HL-60/S4 (cell line): Measurements from ENCODE around the gene COG5.
"Not testable (repeated sequence)": the region's sequence is repeated elsewhere in the genome, so short reads cannot be mapped to it uniquely, and the experiment has no call there.

Experiments
- in situ Hi-C: fragments of 300-500 bp; cut with MboI; formaldehyde crosslinking; loops from 2 replicates; pipeline ENCODE4 v1.14.3; 2022; ENCODE audit warnings: low sequenced_read_pairs

The COG5 gene

GRCh38 chr7:107286751-107287621, 276.7 kb downstream of the COG5 start:
- in situ Hi-C loops, result no loop called here

GRCh38 chr7:107284911-107285479, 278.7 kb downstream of the COG5 start:
- in situ Hi-C loops, result no loop called here

GRCh38 chr7:107277331-107277730, 286.4 kb downstream of the COG5 start:
- in situ Hi-C loops, result no loop called here

- in situ Hi-C loops, result no loop called here
Measured at GRCh38 chr7:107276220-107276827, 287.4 kb downstream of the COG5 start.

GRCh38 chr7:107274506-107274905, 289.2 kb downstream of the COG5 start:
- in situ Hi-C loops, result no loop called here

- in situ Hi-C loops, result no loop called here
Measured at GRCh38 chr7:107269790-107270189, 293.9 kb downstream of the COG5 start.

- in situ Hi-C loops, result no loop called here
Measured at GRCh38 chr7:107268594-107268993, 295.1 kb downstream of the COG5 start.

GRCh38 chr7:107267138-107267537, 296.6 kb downstream of the COG5 start:
- in situ Hi-C loops, result no loop called here

- in situ Hi-C loops, result no loop called here
Measured at GRCh38 chr7:107264723-107265122, 299.0 kb downstream of the COG5 start.

- in situ Hi-C loops, result no loop called here
Measured at GRCh38 chr7:107262857-107263256, 300.9 kb downstream of the COG5 start.

- in situ Hi-C loops, result no loop called here
Measured at GRCh38 chr7:107258737-107259136, 305.0 kb downstream of the COG5 start.

- in situ Hi-C loops, result no loop called here
Measured at GRCh38 chr7:107255602-107256001, 308.1 kb downstream of the COG5 start.

GRCh38 chr7:107254398-107254985, 309.2 kb downstream of the COG5 start:
- in situ Hi-C loops, result no loop called here

- in situ Hi-C loops, result no loop called here
Measured at GRCh38 chr7:107253599-107253998, 310.1 kb downstream of the COG5 start.

GRCh38 chr7:107251963-107252362, 311.8 kb downstream of the COG5 start:
- in situ Hi-C loops, result no loop called here

GRCh38 chr7:107248551-107249316, 315.0 kb downstream of the COG5 start:
- in situ Hi-C loops, result no loop called here

GRCh38 chr7:107246836-107247235, 316.9 kb downstream of the COG5 start:
- in situ Hi-C loops, result not testable (repeated sequence)

GRCh38 chr7:107244613-107245012, 319.1 kb downstream of the COG5 start:
- in situ Hi-C loops, result no loop called here

- in situ Hi-C loops, result no loop called here
Measured at GRCh38 chr7:107242267-107242666, 321.5 kb downstream of the COG5 start.

GRCh38 chr7:107237451-107237850, 326.3 kb downstream of the COG5 start:
- in situ Hi-C loops, result no loop called here

GRCh38 chr7:107236862-107237261, 326.9 kb downstream of the COG5 start:
- in situ Hi-C loops, result no loop called here
